ENCODE results near the gene MUC15. TPM values are rescaled to one million over a fixed set of nuclear protein-coding genes. Genes with fewer than 3 reads are reported as not detected.

MUC15 gene
- polyA plus RNA-seq, 1 experiment, result not detected

- ChIA-PET POLR2A (no interaction called here), CTCF (interaction anchor here (1.1 kb wide), 1 partner anchor 81 kb away, joined by 3 read pairs; no protein-coding TSS in a partner anchor)
- no peak overlapping the region for H3K4me3 ChIP-seq (ENCODE audit: low read depth, low read length)
- TF ChIP-seq CTCF (IDR thresholded peaks at IDR 0.05; ENCODE audit: insufficient read depth, low read depth, low read length), result no peak
- no peaks in the 10 kb centered on the region for H3K36me3 ChIP-seq (ENCODE audit: control insufficient read depth, insufficient read depth, low read length)
- no peak for DNase-seq (ENCODE audit: low read depth)
- H3K27me3 ChIP-seq (ENCODE audit: control insufficient read depth, insufficient read depth, low read length), result no peaks in the 10 kb centered on the region; the same call in 1 of the 2 replicates
These were observed 2.4 kb downstream of the MUC15 start for GRCh38 chr11:26569646-26570045.

GRCh38 chr11:26558190-26558589 lies 13.9 kb downstream of the MUC15 start:
- DNase-seq (ENCODE audit: low read depth), result no peak
- CTCF ChIA-PET, result no interaction called here
- H3K27me3 ChIP-seq (ENCODE audit: control insufficient read depth, insufficient read depth, low read length), result no peaks in the 10 kb centered on the region

DNA sequence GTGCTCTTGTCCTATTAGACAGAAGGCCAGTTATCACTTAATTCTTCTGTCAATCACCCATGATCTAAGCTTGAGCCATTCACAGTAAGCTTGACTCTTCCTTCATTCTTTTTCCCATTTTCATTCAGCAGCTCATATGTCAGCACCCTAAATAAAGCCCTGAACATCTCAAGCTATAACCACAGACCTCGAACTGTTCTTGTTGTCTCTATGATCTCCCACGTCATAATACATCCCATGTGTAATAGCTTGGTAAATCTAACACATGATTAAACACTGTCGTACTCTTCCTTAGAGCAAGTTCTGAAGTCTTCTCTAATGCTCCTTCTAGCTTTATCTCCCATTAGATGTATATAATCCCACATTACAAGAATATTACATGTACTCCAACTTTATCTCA lies 14.4 kb downstream of the MUC15 start:
- POLR2A ChIA-PET, result no interaction called here
- CTCF ChIA-PET, result no interaction called here
- Histone ChIP-seq H3K36me3 (ENCODE audit: control insufficient read depth, insufficient read depth, low read length) (no peaks in the 10 kb centered on the region), H3K27me3 (ENCODE audit: control insufficient read depth, insufficient read depth, low read length) (no peaks in the 10 kb centered on the region), H3K4me3 (ENCODE audit: low read depth, low read length) (no peak overlapping the region)
- no peak for TF ChIP-seq CTCF (IDR thresholded peaks at IDR 0.05; ENCODE audit: insufficient read depth, low read depth, low read length)
- no peak for DNase-seq (ENCODE audit: low read depth)

More at GRCh38 chr11:26558190-26558589, 13.9 kb downstream of the MUC15 start:
- POLR2A ChIA-PET, result no interaction called here
- H3K4me3 ChIP-seq (ENCODE audit: low read depth, low read length), result no peak overlapping the region
- no peaks in the 10 kb centered on the region for H3K36me3 ChIP-seq (ENCODE audit: control insufficient read depth, insufficient read depth, low read length)
- no peak for TF ChIP-seq CTCF (IDR thresholded peaks at IDR 0.05; ENCODE audit: insufficient read depth, low read depth, low read length)

GRCh38 chr11:26556582-26556981 lies 15.5 kb downstream of the MUC15 start:
- POLR2A ChIA-PET, result no interaction called here
- no peaks in the 10 kb centered on the region for H3K27me3 ChIP-seq (ENCODE audit: control insufficient read depth, insufficient read depth, low read length)
- H3K36me3 ChIP-seq (ENCODE audit: control insufficient read depth, insufficient read depth, low read length), result no peaks in the 10 kb centered on the region
- CTCF ChIA-PET, result no interaction called here
- DNase-seq (ENCODE audit: low read depth), result no peak
- H3K4me3 ChIP-seq (ENCODE audit: low read depth, low read length), result no peak overlapping the region
- TF ChIP-seq CTCF (IDR thresholded peaks at IDR 0.05; ENCODE audit: insufficient read depth, low read depth, low read length), result no peak

DNA sequence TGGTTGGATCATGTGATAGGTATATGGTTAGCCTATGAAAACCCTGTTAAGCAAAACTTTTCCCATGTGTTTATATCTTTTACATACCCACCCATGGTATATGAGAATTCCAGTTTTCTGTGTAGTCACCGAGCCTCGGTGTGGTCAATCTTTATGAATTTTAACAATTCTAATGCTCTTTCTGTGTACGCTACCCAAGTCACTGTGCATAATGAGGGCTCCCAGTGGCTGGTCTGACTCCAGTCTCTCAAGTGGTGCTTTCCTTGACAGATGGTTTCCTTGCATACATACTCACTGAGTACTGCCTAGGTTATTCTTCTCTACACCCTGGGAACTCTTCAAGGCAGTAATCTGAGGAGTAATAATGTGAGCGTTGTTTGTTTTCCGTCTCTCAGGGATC lies 17.6 kb downstream of the MUC15 start:
- no peak for DNase-seq (ENCODE audit: low read depth)
- CTCF ChIA-PET, result no interaction called here
- Histone ChIP-seq H3K4me3 (ENCODE audit: low read depth, low read length) (no peak overlapping the region), H3K27me3 (ENCODE audit: control insufficient read depth, insufficient read depth, low read length) (no peaks in the 10 kb centered on the region), H3K36me3 (ENCODE audit: control insufficient read depth, insufficient read depth, low read length) (no peaks in the 10 kb centered on the region)
- POLR2A ChIA-PET, result no interaction called here
- TF ChIP-seq CTCF (IDR thresholded peaks at IDR 0.05; ENCODE audit: insufficient read depth, low read depth, low read length), result no peak

All from BJ (cell line).